DMS153 (cell line): ENCODE results near the gene CRB1.

Source experiments
- DNase-seq: peaks from one replicate; lab custom pipeline; 2025; lab: John Stamatoyannopoulos, UW

Gene CRB1

GRCh38 chr1:197343663-197344273 is 75.7 kb downstream of the CRB1 start:
- no peak for DNase-seq

GRCh38 chr1:197351821-197352440 is 83.9 kb downstream of the CRB1 start:
- DNase-seq: no peak

- no peak for DNase-seq
Measured at GRCh38 chr1:197355248-197355995, 87.4 kb downstream of the CRB1 start.

- peak; percentile 66 for DNase-seq
Measured at GRCh38 chr1:197356723-197357533, 88.9 kb downstream of the CRB1 start.

GRCh38 chr1:197358959-197359358 is 90.9 kb downstream of the CRB1 start:
- no peak for DNase-seq

GRCh38 chr1:197360068-197360467 is 92.0 kb downstream of the CRB1 start:
- DNase-seq: no peak

- no peak for DNase-seq
Measured at GRCh38 chr1:197362871-197363270, 94.8 kb downstream of the CRB1 start.

GRCh38 chr1:197363855-197364254 is 95.8 kb downstream of the CRB1 start:
- no peak for DNase-seq

- no peak for DNase-seq
Measured at GRCh38 chr1:197366996-197367395, 98.9 kb downstream of the CRB1 start.

- DNase-seq: no peak
Measured at GRCh38 chr1:197367627-197368026, 99.6 kb downstream of the CRB1 start.

GRCh38 chr1:197374428-197374827 is 106.4 kb downstream of the CRB1 start:
- no peak for DNase-seq

GRCh38 chr1:197384471-197384870 is 116.4 kb downstream of the CRB1 start:
- no peak for DNase-seq

GRCh38 chr1:197388801-197389200 is 120.7 kb downstream of the CRB1 start:
- no peak for DNase-seq

- DNase-seq: no peak
Measured at GRCh38 chr1:197390856-197391255, 122.8 kb downstream of the CRB1 start.

- DNase-seq: no peak
Measured at GRCh38 chr1:197391303-197392226, 123.5 kb downstream of the CRB1 start.

GRCh38 chr1:197392541-197392940 is 124.5 kb downstream of the CRB1 start:
- DNase-seq: no peak

- no peak for DNase-seq
Measured at GRCh38 chr1:197393105-197393504, 125.1 kb downstream of the CRB1 start.

GRCh38 chr1:197393772-197394171 is 125.7 kb downstream of the CRB1 start:
- DNase-seq: no peak

- DNase-seq: peak; percentile 39
Measured at GRCh38 chr1:197394831-197395608, 127.0 kb downstream of the CRB1 start.

GRCh38 chr1:197397895-197398294 is 129.8 kb downstream of the CRB1 start:
- DNase-seq: no peak
